Amniotic epithelial cell (primary cell): ENCODE data around the gene RYR2.
A peak's percentile ranks its signal among the peaks of the same experiment; 100 is the strongest.
"Not testable (repeated sequence)": the region's sequence is repeated elsewhere in the genome, so short reads cannot be mapped to it uniquely, and the experiment has no call there.

Experiments
- DNase-seq: peaks from one replicate; pipeline ENCODE4 v3.0.0-alpha.2; 2010; ENCODE audit warnings: low read depth

The RYR2 gene

DNA sequence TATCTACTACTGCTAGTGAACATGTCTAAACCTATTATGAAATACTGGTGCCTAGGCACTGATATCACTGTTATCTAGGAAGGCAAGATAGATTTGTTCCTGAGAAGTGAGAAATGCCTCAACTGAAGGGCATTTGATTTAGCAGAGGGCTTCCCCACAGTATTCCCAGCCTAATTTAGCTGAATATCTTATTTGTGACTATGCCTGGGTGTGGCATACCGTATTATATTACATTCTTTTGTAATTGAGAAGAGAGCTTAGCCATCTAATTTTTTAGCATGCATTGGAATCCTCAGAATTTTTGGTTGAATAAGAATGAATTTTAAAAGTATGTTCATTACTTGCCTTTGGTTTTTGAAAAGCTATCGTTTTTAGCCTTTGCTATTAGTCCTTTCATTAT is 749.6 kb downstream of the RYR2 start:
- DNase-seq, result no peak

- DNase-seq, result no peak
Measured at GRCh38 chr1:237792149-237792548, 750.2 kb downstream of the RYR2 start.

DNA sequence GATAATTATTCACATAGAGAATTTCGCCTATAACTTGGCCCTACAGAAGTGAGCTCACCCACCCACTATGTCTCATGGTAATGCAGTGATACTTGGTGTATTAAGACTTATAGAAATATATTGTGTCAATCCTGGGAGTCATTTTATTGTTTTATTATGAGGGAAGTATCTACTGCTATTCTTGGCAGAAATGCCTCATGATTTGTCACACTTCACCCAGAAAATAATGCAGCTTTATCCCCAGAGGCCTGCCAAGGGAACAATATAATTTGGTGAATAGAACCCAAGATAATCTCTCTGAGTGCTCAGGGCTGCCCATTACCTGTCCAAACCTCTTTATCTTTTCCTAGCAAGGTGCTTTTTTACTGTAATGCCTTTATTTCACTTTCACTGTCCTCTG is 750.7 kb downstream of the RYR2 start:
- no peak for DNase-seq

DNA sequence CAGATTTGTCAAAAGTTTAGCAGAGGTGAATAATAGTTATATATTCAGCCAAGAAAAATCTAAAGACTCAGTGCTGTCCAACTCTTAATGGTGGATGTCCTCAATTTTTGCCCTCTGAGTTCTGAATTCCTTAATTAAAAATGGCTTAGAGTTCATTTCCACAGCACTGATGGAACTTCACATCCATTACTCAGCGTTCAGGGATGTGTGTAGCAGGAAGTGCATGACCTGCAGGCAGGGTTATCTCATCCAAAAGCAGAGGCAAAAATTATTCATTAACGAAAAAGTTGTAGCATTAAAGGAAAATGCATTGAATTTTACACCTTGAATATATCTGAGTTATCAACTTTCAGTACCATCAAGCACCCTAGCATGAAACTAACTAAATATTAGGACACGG is 752.1 kb downstream of the RYR2 start:
- DNase-seq, result peak; percentile 9

DNA sequence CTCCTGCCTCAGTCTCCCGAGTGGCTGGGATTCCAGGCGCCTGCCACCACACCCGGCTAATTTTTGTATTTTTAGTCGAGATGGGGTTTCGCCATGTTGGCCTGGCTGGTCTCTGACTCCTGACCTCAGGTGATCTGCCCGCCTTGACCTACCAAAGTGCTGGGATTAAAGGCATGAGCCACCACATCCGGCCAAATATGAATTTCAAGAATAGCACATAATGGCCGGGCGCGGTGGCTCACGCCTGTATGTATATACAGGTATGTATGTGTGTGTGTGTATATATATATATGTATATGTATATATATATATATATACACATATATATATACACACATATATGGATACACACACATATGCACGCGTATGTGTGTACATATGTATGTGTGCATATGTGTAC is 753.6 kb downstream of the RYR2 start:
- DNase-seq, result no peak

- peak; percentile 24 for DNase-seq
Measured at GRCh38 chr1:237799762-237800474, 757.9 kb downstream of the RYR2 start.

GRCh38 chr1:237804516-237804915 is 762.5 kb downstream of the RYR2 start:
- no peak for DNase-seq

GRCh38 chr1:237809099-237809498 is 767.1 kb downstream of the RYR2 start:
- DNase-seq, result no peak

GRCh38 chr1:237811633-237812032 is 769.6 kb downstream of the RYR2 start:
- no peak for DNase-seq

DNA sequence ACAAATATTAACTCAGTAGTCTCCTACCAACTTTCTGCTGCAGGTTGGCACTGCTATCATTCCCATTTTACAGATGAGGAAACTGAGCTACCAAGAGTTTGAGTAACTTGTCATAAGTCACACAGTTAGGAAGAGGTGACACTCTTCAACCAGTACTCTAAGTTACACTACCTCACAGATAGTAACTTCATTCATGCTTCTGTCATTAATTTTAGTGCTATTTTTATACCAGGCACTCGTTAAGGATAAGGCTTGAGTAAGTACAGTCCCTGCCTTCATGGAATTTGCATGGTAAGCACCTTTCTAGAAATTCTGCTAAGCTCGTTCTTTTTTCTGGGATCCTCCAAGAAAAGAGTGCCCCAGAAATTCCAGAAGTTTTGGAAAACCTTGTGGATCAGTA is 770.1 kb downstream of the RYR2 start:
- no peak for DNase-seq

- DNase-seq, result peak; percentile 1
Measured at GRCh38 chr1:237814319-237814924, 772.4 kb downstream of the RYR2 start.

DNA sequence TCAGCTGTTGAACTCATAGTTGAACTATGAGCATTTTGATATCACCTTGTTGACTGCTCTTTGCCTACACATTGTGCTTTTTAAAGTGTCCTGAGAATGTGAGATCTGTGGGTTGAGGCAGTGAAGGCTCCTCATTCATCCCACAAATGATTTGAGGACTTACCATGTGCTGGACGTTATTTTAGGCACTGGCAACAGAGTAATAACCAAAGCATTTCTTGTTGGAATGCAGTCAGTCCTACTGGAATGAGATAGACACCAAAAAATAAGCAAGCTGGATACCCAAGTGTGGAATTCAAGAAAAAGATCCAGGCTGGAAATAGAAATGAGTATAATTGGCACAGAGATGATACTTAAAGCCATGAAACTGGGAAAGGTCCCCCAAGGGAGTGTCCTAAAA is 775.3 kb downstream of the RYR2 start:
- no peak for DNase-seq

GRCh38 chr1:237820634-237821033 is 778.6 kb downstream of the RYR2 start:
- DNase-seq, result not testable (repeated sequence)

DNA sequence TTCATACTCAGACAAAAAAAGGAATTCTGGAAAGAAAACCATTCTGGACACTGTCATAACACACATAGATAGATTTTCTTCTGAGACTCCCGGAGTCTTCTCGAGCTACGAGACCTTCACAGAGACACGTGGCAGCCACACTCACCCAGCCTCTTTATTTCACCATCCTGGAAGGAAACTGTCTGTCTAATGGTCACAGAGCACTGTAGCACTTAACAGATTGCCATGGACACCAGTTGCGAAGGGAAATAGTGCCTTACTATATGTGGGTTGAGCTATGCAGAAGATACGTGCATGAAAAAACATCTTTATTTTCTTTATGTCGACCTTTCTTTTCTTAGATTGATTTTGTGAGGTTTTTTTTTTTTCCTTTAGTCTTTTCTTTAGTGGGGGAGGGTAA is 790.9 kb downstream of the RYR2 start:
- no peak for DNase-seq

- DNase-seq, result no peak
Measured at GRCh38 chr1:237834048-237834447, 792.1 kb downstream of the RYR2 start.

DNA sequence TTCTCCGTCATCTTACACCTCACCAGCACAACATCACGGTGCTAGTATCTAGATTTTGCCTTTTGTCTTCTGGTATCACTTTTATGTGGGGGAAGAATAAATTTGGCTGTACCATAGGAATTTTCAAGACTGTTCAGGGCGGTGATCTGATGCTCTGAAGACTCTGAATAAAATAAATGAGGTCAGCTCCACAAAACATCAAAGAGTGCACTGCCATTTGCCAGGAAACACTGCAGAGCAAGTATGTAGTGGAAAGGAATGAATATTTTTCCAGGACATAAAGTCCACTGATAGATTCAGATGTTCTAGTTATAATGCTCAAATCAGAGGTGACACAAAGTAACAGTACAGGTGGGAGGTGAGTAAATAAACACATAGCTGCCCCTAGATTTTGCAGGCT is 792.5 kb downstream of the RYR2 start:
- no peak for DNase-seq

GRCh38 chr1:237838320-237838719 is 796.3 kb downstream of the RYR2 start:
- no peak for DNase-seq

DNA sequence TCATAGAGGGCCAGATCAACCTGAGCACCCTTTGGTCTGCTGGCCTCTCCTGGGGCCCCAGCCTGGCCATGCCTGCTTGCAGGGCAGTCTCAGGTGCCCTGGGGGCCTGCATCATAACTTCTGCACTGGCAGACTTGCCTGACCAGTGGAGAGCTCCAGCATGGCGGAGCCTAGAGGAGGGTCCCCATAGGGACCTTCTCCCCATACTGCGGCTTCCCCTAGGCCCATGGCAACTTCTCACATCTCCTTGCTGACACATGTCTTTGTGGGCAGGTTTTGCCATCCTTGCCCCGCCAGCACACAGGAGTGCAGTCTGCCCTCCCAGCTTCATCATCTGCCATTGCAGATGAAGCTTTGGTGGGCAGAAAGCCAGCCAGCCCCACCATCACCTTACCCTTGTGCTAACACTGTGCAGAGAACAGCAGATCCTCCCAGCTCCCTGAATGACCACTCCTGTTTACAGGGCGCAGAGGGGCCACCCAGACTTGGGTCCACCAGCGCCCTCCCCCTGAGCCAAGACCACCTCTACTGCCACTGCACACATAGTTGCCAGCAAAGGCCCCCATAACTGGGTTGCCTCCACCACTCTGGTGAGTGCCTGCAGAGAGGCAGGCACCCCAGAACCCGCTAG is 797.0 kb downstream of the RYR2 start:
- DNase-seq, result no peak

DNA sequence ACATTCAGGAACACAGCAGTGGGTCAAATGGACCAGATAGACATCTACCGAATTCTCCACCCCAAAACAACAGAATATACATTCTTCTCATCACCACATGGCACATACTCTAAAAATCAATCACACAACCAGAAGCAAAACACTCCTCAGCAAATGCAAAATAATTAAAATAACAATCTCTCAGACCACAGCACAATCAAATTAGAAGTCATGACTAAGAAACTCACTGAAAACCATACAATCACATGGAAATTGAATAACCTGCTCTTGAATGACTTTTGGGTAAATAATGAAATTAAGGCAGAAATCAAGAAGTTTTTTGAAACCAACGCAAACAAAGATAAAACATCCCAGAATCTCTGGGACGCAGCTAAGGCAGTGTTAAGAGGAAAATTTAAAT is 799.5 kb downstream of the RYR2 start:
- no peak for DNase-seq

DNA sequence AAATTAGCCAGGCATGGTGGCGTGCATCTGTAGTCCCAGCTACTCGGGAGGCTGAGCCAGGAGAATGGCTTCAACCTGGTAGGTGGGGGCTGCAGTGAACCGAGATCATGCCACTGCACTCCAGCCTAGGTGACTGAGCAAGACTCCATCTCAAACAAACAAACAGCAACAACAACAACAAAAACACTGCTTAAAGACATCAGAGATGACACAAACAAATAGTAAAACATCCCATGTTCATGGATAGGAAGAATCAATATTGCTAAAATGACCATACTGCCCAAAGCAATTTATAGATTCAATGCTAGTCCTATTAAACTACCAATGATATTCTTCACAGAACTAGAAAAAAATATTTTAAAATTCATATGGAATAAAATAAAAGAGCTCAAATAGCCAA is 801.5 kb downstream of the RYR2 start:
- DNase-seq, result not testable (repeated sequence)

- peak; percentile 9 for DNase-seq
Measured at GRCh38 chr1:237851210-237851845, 809.3 kb downstream of the RYR2 start.

DNA sequence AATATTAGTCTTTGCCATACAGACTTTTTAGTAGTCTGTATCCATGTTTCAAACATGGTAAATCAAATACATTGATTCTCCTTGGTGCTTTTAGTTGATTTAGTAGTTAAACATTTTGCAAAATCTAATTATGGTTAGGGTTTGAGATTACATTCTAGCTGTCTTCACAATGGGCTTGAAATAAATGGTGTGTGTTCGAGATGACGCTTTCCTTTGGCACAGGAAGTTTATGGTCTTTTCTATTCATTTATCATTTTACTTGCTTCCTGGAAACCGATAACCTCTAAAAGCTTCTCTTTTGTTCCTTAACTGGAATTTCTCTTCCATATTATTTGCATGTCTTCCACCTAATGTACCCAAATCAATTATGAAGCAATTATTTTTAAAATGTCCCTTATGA is 810.4 kb downstream of the RYR2 start:
- no peak for DNase-seq

- DNase-seq, result no peak
Measured at GRCh38 chr1:237857455-237857854, 815.5 kb downstream of the RYR2 start.
